ENCODE results near the gene TAF15. TPM values are rescaled to one million over a fixed set of nuclear protein-coding genes. Genes with fewer than 3 reads are reported as not detected.

The TAF15 gene
- total RNA-seq, 4 donors from 2014 or later, result 51.1 to 119 (median 90.1) TPM

DNA sequence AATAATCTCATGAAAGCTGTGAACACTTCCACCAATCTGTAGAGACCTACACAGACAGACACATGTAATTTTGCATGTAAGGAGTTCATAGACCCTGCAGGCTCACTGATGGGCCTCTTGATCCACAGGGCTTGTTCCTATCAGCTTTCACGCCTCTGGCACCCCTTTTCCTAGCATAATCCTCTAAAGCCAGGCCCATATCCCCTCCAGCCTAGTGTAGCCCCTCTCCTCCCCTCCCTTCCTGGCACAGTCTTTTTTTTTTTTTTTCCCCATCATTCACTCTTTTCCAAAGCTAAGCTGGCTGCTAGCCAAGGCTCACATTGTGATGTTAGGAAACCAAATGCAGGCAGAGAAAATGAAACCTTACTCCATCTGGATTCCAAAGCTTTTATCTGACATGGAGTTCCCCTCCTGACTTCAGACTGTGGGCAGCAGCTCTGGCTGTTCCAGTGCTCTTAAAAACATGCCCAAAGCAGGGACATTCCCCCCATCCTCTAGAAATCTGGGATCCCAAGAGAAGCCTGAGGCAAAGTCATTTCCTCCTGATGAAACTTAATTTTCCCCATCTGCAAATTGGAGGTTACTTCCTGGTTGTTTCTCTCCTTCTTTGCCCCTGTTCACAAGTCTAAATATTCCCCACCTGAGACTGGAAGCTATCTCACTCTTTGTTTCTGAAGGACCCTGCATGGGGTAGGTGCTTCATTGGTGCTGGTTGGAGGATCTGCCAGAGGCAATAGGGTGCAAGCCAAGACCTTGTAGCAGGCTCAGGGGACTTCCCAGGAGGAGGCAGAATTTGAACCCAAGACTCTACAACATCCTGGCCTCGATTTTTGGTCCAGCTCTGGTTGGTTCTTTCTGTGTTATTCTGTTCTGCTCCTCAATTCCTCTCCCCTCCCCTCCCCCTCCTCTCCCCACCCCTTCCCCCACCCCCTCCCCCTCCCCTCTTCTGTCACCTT, 80.8 kb downstream of the TAF15 start:
- DNase-seq, result no peak
- TF ChIP-seq, protein P1, sequence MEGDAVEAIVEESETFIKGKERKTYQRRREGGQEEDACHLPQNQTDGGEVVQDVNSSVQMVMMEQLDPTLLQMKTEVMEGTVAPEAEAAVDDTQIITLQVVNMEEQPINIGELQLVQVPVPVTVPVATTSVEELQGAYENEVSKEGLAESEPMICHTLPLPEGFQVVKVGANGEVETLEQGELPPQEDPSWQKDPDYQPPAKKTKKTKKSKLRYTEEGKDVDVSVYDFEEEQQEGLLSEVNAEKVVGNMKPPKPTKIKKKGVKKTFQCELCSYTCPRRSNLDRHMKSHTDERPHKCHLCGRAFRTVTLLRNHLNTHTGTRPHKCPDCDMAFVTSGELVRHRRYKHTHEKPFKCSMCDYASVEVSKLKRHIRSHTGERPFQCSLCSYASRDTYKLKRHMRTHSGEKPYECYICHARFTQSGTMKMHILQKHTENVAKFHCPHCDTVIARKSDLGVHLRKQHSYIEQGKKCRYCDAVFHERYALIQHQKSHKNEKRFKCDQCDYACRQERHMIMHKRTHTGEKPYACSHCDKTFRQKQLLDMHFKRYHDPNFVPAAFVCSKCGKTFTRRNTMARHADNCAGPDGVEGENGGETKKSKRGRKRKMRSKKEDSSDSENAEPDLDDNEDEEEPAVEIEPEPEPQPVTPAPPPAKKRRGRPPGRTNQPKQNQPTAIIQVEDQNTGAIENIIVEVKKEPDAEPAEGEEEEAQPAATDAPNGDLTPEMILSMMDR (IDR thresholded peaks at IDR 0.05), result no peak
- TF ChIP-seq POLR2A (IDR thresholded peaks at IDR 0.05), result no peak

DNA sequence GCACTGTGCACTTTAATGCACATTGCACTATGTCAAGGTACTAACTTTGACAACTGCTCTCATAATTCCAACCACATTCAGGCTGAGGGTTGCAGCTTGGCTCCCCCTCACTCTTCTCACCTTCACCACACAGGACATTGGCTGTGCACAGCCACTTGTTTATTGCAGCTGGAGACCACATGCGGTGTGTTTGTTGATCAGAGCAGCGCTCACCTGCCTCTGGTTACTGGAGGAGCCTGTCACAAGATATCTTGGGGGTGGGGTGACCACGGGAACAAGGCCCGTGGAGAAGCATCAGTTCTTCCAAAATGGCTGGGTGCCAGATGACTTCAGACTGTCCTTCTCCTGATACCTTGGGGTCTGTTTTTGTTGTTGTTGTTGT, 81.5 kb downstream of the TAF15 start:
- no peaks in the 10 kb centered on the region for H3K36me3 ChIP-seq
- peak in 2 of 3 donors; percentile 61 to 88 for DNase-seq
- no peaks in the 10 kb centered on the region for H3K9me3 ChIP-seq
- no peaks in the 10 kb centered on the region for H3K27me3 ChIP-seq
- TF ChIP-seq, protein P1 (IDR thresholded peaks at IDR 0.05), result no peak
- no peak for TF ChIP-seq POLR2A (IDR thresholded peaks at IDR 0.05)
- peak overlapping the region in 3 of 4 donors; percentile 11 to 46 (median 23) for H3K27ac ChIP-seq
- H3K4me1 ChIP-seq, result no peaks in the 10 kb centered on the region
- no peak overlapping the region for H3K4me3 ChIP-seq

More for the DNA sequence above, 80.8 kb downstream of the TAF15 start:
- Histone ChIP-seq H3K9me3 (no peaks in the 10 kb centered on the region), H3K27me3 (no peaks in the 10 kb centered on the region), H3K36me3 (no peaks in the 10 kb centered on the region), H3K27ac (peak overlapping the region; percentile 27 to 65 (median 48)), H3K4me3 (no peak overlapping the region), H3K4me1 (no peaks in the 10 kb centered on the region)

DNA sequence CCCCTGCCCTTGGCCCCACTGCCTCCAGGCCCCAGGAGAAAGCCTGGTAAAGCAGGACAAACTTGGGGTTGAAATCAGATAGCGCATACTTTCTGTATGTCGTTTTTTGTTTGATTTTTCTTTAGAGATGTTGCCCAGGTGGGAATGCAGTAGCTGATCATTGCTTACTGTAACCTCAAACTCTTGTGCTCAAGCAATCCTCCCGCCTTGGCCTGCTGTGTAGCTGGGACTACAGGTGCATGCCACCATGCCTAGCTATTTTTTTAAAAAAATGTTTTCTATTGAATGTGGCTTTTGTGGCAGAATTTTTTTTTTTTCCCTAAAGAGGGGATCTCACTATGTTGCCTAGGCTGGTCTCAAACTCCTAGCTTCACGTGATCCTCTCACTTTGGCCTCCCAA, 82.0 kb downstream of the TAF15 start:
- TF ChIP-seq, protein P1 (IDR thresholded peaks at IDR 0.05), result no peak
- Histone ChIP-seq H3K27ac (peak overlapping the region; percentile 11 to 46 (median 30)), H3K4me3 (no peak overlapping the region), H3K36me3 (no peaks in the 10 kb centered on the region), H3K27me3 (no peaks in the 10 kb centered on the region), H3K9me3 (no peaks in the 10 kb centered on the region), H3K4me1 (no peaks in the 10 kb centered on the region)
- no peak for DNase-seq

DNA sequence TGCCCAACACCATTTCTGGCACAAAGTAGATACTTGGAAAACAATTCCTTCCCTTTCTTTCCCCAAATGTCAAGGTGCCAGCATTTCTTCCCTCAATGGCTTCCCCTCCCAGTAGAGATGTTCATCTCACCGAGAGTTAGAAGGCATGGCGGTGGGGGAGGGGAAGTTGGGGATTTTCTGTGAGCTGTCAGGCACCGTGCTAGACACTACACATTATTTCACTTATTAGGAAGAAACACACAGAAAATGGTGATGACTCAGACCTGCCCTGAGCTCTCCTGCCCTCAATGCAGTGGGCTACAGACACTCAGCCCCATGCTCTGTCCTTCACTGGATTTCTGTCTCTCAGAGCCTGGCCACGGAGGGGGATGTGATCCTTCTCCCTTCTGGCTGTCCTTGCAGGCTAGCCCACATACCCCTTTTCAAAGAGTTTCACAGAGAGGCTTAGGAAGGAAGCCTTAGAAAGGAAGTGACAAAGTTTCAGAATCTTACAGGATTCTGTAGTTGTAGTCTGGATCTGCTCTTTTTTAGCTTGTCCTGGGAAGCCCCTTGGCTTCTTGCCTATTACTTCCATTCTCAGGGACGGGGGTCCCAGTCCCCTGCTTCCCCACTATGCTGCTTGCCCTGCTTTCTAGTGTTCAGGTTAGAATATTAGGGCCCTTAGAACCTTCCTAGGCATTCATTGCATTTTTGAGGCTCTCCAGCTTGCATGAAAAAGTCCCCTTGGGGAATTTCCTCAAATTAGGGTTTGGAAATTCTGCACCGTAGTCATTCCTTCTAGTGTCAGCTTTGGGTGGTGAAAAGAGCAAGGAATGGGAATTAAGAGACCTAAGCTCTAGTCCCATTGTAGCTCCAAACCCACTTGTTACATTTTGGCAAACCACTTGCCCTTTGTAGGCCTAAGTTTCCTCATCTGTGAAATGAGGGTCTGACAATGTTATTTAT, 83.1 kb downstream of the TAF15 start:
- H3K27me3 ChIP-seq, result no peaks in the 10 kb centered on the region
- peak overlapping the region in 3 of 4 donors; percentile 23 to 65 (median 36) for H3K27ac ChIP-seq
- no peaks in the 10 kb centered on the region for H3K9me3 ChIP-seq
- no peak for TF ChIP-seq POLR2A (IDR thresholded peaks at IDR 0.05)
- TF ChIP-seq, protein P1 (IDR thresholded peaks at IDR 0.05), result no peak
- H3K4me1 ChIP-seq, result no peaks in the 10 kb centered on the region
- no peaks in the 10 kb centered on the region for H3K36me3 ChIP-seq
- no peak overlapping the region for H3K4me3 ChIP-seq
- peak in 1 of 3 donors; percentile 48 for DNase-seq

DNA sequence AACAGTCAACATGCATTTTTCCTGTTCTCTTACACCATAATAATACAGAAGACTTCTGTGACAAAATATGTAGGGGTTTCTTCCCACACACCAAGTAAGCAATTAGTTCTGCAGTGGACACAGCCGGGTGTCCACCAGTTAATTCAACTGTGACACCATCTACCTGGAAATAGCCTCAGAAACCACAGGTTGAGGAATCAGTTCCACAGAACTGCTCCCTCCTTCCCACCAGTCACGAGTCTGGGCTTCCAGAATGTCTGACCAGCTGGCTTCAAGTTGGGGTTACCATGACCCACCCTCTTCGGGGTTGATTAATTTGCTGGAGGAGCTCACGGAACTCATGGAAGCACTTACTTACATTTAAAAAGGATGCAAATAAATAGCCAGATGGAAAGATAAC, 84.5 kb downstream of the TAF15 start:
- Histone ChIP-seq H3K9me3 (no peaks in the 10 kb centered on the region), H3K27ac (no peak overlapping the region), H3K36me3 (no peaks in the 10 kb centered on the region), H3K27me3 (no peaks in the 10 kb centered on the region), H3K4me3 (no peak overlapping the region), H3K4me1 (no peaks in the 10 kb centered on the region)
- no peak for DNase-seq
- no peak for TF ChIP-seq POLR2A (IDR thresholded peaks at IDR 0.05)
- TF ChIP-seq, protein P1 (IDR thresholded peaks at IDR 0.05), result no peak

Data from Peyer's patch (tissue), 4 donors.